Endothelial cell of hepatic sinusoid (primary cell): Measurements from ENCODE around the gene NACA.
"Not testable (repeated sequence)": the region's sequence is repeated elsewhere in the genome, so short reads cannot be mapped to it uniquely, and the experiment has no call there.

Experiments used
- in situ Hi-C: cut with HindIII; loops from 2 replicates; pipeline ENCODE4 v1.10.0; 2017; ENCODE audit warnings: low sequenced_read_pairs

The NACA gene

DNA sequence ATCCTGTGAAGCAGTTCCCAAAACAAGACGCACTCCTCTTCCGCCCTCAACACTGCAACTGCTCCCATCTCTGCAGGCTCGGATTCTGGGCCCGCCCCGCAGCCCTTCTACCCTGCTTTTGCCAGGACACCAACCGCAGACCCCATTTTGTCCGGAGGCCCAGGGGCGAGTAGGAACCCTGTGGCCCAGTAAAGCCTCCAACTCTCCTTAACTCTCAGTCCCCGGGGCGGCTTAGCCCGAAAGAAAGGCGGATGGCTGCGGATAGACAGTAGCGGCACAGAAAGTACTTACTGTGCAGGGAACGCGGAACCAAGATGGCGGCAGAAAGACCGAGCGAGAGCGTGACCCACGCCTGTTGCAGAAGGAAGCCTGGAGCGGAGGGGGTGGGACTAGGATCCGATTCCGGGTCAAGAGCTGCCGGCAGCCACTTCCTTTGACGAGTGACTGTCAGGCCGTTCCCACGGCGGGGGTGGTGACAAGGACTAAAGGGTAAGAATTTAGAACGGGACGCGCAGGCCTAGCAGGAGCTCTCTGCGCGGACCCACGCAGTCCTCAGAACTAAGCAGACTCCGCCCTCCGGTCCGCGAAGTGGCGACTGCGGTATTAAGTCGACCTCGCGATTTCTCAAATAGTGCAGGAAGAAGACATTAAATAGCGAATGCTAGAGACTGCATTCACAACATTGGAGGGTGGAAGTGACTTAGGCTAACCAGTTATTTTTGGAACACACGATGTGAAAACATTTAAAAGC, at the start of gene NACA:
TSS of gene NACA (minus strand) at position 328 of the 751 bp plus-strand sequence. CDS start 778 bp downstream, outside the sequence.
- in situ Hi-C loops = no loop called here

GRCh38 chr12:56773113-56773512, 48.0 kb upstream of the NACA start:
- in situ Hi-C loops = no loop called here

- in situ Hi-C loops = no loop called here
Observed at GRCh38 chr12:56772625-56773024, 47.5 kb upstream of the NACA start.

- in situ Hi-C loops = no loop called here
Observed at GRCh38 chr12:56769868-56770267, 44.8 kb upstream of the NACA start.

DNA sequence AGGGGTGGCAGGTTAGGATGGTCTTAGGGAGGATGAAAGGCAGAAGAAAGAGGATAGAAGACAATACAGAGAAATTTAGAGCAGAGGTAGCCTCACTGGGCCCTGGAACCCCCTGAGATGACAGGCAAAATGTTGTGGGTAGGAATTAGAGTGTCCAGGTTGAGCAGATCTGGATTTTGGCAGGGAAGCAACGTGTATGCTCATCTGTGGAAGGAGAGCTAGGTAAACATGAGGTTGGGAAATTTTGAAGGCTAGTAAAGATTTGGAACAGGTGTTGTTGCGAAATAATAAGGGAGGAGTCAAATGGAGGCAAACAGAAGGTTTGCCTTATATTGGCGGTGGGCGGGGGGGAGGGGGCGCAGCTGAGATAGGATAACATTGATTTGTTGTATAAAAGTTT, 43.3 kb upstream of the NACA start:
- in situ Hi-C loops = no loop called here

DNA sequence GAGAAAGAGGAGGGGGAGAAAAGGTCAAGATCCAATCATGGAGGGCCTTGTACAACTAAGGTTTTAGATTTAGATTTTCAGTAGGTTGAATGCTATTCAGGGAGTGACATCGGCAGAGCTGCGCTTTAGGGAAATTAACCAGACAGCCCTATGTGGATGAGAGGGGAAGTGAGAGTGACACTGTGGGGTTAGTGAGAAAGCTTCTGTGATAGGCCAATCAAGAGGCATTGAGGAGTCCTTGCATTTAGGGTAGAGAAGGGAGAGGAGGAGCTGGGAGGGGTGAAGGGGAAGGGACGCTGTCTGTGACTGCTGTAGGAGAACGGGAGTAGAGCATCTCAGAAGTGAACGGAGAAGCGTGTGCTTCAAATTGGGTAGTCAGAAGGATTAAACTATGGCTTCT, 41.4 kb upstream of the NACA start:
- in situ Hi-C loops = no loop called here

GRCh38 chr12:56763753-56764657, 38.9 kb upstream of the NACA start:
- in situ Hi-C loops = no loop called here

- in situ Hi-C loops = no loop called here
Observed at GRCh38 chr12:56761812-56762211, 36.7 kb upstream of the NACA start.

DNA sequence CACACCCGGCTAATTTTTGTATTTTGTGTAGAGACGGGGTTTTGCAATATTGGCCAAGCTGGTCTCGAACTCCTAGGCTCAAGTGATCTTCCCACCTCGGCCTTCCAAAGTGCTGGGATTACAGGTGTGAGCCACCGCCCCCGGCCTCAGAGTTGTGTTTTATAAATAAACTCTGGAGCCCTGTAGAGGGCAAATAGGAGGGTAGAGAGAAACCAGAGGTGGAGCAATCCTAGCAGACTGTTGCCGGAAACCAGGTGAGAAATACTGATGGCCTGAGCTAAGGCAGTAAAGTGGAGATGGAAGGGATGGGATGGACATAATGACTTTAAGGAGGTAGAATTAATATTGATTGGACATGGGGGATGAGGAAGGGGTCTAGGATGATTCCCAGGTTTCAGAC, 35.4 kb upstream of the NACA start:
- in situ Hi-C loops = no loop called here

DNA sequence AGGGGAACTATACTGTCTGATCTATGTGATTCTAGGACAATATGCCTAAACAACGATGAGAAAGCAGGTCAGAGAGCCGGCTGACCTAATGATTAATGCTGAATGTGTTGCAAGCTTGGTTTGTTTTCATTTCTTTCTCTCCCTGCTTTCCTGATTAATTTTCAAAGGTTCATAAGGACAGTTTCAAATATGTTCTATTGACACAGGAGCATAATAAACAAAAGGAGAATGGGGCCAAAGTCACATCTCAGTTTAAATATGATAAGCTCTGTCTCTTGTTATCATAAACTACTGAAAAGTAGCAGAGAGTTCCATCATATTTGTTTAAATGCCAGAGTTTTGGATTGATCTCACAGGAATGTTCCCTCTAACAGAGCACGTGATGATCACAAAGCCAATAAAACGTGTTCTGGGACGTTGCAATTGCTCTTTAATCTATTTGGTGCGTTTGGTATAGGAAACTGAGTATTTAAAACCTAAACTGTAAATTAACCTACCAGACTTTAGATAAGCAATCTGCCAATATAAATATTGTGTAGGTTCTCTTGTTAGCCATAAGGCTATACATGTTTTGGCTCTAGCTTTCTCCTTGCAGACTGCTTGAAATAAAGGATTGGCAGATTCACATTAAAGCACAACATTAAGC, 34.3 kb upstream of the NACA start:
- in situ Hi-C loops = loop anchor here (10.0 kb wide), 1 partner anchor 225 kb away; no protein-coding TSS in a partner anchor

DNA sequence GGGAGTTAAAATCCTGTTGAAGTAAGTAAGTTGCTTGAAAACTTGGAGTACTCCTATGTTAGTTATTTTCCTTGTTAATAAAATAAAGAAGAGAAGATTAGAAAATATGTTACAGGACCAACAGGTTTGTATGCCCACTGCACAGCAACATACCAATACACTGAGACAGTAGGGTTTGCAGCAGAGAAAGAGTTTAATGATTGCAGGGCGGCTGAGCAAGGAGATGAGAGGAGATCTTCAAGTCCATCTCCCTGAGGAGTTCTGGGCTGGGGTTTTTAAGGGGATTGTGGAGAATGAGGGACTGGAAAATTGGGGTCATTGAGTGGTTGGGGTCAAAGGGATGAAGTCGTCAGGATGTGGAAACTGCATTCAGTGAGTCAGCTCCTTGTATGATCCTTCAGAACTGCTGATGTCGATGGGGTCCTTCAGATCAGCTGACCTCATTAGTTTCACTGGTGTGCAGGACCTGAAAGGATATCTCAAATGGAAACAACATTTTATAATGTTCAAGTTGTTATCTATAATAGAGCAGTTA, 33.7 kb upstream of the NACA start:
- in situ Hi-C loops = loop anchor here (10.0 kb wide), 1 partner anchor 226 kb away; no protein-coding TSS in a partner anchor

DNA sequence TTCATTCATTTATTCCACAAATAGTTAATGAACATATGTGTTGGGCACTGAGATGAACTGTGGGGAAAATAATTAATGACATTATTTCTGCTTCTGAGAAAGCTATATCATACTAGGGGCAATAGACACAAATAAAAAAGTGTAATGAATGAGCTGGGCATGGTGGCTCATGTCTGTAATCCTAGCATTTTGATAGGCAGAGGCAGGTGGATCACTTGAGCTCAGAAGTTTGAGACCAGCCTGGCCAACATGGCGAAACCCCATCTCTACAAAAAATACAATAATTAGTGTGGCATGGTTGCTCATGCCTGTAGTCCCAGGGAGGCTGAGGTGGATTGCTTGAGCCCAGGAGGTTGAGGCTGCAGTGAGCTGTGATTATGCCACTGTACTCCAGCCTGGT, 32.9 kb upstream of the NACA start:
- in situ Hi-C loops = loop anchor here (10.0 kb wide), 1 partner anchor 227 kb away; no protein-coding TSS in a partner anchor

DNA sequence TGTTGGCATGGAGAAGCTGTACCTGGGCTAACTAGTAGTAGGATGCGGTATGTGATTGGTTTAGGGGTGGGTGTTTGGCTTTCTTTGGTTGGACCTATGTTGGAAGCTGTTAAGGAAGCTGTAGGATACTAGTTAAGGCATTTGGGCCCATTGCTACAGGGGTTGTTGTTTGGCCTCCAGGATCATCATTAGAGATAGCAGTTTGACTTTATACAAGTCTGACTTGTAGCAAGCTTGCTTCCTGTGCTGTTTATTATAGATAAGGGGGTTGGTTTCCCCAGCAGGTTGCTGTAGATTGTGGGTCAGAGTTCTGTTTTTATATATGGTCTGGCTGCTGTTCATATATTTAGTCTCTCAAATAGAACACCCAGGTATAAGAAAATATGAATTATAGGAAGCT, 28.5 kb upstream of the NACA start:
- in situ Hi-C loops = loop anchor here (10.0 kb wide), 1 partner anchor 231 kb away; no protein-coding TSS in a partner anchor

DNA sequence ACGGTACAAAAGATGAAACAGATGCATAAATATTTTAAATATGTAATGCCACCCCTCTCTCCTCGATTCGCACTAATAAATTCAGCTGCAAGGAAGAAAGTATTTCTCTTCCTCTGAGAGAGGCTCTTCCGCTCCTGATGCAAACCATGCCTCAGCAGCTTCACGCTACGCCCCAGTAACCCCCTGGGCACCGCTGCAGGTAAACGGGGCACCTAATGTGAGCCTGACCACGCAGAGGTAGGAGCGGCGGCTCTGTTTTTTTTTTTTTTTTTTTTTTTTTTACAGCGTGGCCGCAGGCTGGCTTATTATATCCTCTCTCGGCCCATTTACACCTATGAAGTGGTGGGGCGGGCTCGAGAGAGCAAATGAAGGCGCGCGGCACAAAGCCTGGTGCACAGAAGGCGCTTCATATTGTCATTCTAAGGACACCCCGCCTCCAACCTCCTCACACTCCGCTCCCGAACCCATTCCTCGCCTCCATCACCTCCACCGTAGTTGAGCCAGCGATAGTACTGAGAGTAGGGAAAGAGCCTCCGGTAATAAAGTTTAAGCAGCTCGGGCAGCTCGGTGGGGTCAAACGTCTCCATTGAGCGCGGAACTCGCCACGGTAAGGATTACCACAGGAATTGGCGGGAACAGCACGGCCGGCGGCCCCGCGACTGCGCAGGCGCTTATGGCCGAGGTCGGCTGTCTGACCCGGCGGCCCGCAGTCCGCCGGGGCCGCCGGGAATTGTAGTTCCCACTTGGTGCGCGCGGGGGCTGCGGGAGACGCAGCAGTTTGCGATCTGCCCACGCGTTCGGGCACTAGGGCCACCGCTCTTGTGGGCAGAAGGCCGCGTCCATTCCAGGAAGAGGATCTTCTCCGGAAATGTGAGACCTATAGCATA, 26.9 kb upstream of the NACA start, which contains the start of gene PRIM1:
TSS of gene PRIM1 (minus strand) at position 612 of the 887 bp plus-strand sequence. CDS start at position 587, 25 bp downstream.
- in situ Hi-C loops = loop anchor here (10.0 kb wide), 1 partner anchor 233 kb away; no protein-coding TSS in a partner anchor

DNA sequence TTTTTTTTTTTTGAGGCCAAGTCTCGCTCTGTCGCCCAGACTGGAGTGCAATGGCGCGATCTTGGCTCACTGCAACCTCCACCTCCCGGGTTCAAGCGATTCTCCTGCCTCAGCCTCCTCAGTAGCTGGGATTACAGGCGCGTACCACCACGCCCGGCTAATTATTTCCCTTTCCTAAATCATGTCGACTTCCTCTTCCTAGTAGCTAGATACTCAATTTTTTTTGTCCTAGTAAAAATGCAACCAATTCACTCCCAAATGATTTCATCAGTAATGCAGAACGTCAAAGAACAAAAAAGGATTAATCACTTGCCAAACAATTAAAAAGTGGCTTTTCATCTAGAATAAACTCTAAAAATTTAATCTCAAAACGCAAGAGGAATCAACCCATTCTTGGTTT, 25.5 kb upstream of the NACA start:
- in situ Hi-C loops = loop anchor here (10.0 kb wide), 1 partner anchor 234 kb away; no protein-coding TSS in a partner anchor

GRCh38 chr12:56749853-56750252, 24.8 kb upstream of the NACA start:
- in situ Hi-C loops = loop anchor here (10.0 kb wide), 1 partner anchor 235 kb away; no protein-coding TSS in a partner anchor

DNA sequence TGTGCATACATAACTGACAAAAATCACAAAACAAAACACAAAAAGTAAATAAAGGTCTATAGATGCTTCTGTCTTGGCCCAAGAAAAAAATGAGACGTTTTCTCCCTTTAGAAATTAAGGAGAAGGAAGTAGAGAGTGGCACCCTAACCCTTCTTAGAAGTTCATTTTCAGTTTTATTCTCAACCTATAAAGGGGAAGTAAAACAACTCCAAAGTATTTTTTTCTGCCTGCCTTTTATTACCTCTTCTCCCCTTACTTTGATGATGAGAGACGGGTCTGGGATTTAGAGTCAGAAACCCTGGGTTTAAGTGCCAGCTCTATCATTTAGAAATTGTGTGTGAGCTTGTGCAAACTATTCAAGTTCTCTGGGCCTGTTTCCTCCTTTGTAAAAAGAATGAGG, 24.3 kb upstream of the NACA start:
- in situ Hi-C loops = no loop called here

DNA sequence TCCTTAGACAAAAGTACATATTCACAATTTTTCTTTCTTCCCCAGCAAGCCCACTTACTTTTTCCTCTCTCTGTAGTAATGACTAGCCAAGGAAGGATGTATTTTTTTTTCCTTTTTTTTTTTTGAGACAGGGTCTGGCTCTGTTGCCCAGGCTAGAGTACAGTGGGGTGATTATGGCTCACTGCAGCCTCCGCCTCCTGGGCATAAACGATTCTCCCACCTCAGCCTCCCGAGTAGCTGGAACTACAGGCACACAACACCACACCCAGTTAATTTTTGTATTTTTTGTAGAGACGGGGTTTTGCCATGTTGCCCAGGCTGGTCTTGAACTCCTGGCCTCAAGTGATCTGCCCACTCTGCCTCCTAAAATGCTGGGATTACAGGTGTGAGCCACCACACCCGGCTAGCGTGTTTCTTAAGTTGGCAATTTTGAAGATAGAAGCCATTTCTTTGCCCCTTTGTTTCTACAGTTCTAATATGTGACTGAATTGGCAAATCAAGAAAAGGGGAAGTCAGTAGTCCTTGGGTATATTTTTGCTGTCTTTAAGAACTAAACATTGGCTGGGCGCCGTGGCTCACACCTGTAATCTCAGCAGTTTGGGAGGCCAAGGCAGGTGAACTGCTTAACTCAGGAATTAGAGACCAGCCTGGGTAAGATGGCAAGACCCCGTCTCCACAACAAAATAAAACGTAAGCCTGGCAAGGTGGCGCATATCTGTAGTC, 3.2 kb upstream of the NACA start:
- in situ Hi-C loops = no loop called here

DNA sequence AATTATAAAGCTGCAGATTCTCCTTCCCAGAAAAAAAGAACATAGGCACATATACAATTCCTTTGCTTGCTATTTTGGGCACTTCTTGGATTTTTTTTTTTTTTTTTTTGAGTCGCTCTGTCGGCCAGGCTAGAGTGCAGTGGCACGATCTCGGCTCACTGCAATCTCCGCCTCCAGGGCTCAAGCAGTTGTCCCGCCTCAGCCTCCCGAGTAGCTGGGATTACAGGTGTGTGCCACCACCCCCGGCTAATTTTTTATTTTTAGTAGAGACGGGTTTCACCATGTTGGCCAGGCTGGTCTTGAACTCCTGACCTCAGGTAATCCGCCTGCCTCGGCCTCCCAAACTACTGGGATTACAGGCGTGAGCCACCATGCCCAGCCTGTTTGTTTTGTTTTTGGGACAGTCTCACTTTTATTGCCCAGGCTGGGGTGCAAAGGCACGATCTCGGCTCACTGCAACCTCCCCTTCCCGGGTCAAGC, 1.1 kb upstream of the NACA start:
- in situ Hi-C loops = not testable (repeated sequence)
